Adrenal gland (tissue), 12 donors: Measurements from ENCODE around the gene NCOA6. TPM values are rescaled to one million over a fixed set of nuclear protein-coding genes. Genes with fewer than 3 reads are reported as not detected.

ENCODE experiments used
- DNase-seq, 7 donors: peaks; one replicate each; pipeline ENCODE4 v3.0.0-alpha.2; 2019 to 2020
- H3K27ac ChIP-seq, 5 donors: fragments of 200-600 bp; sonication (generic) in 4 of 5; 1 replicate in 3 of 5; 2 replicates in 2 of 5; pipeline versions ENCODE4 v1.5.1 to v1.8.0; 2016 to 2020; ENCODE audit warnings: mild to moderate bottlenecking in 1 of 5
- H3K27me3 ChIP-seq: fragments of 200-600 bp; 2 replicates; pipeline ENCODE4 v1.8.0; 2021
- H3K36me3 ChIP-seq, 2 donors: fragments of 200-600 bp; replicated peaks in 1 of 2; 1 replicate in 1 of 2; 2 replicates in 1 of 2; pipeline versions ENCODE4 v1.5.1 to v1.8.0; 2018 to 2022
- H3K4me1 ChIP-seq, 2 donors: fragments of 200-600 bp; replicated peaks in 1 of 2; 1 replicate in 1 of 2; 2 replicates in 1 of 2; pipeline versions ENCODE4 v1.5.1 to v1.8.0; 2018 to 2021
- H3K4me3 ChIP-seq, 4 donors: fragments of 200-600 bp; sonication (generic) in 3 of 4; one replicate each; pipeline ENCODE4 v1.5.1; 2016 to 2018
- H3K9me3 ChIP-seq, 3 donors: fragments of 200-600 bp; sonication (generic) in 1 of 3; replicated peaks in 1 of 3; 1 replicate in 2 of 3; 2 replicates in 1 of 3; pipeline versions ENCODE4 v1.5.1 to v1.8.0; 2016 to 2021
- CTCF ChIP-seq, 6 experiments: fragments of 450-650 bp in 4 of 6; fragments of 200-600 bp in 2 of 6; sonication (generic) in 1 of 6; IDR thresholded peaks; 1 replicate in 5 of 6; 2 replicates in 1 of 6; pipeline versions ENCODE4 v1.5.1 to v1.8.0; 2016 to 2021; ENCODE audit warnings: antibody characterized with exemption in 6 of 6, mild to moderate bottlenecking in 2 of 6, moderate library complexity in 1 of 6
- POLR2A ChIP-seq, 2 donors: fragments of 450-650 bp; IDR thresholded peaks; one replicate each; pipeline ENCODE4 v1.6.1; 2017; ENCODE audit warnings: antibody characterized with exemption in 2 of 2, mild to moderate bottlenecking in 2 of 2, moderate library complexity in 1 of 2
- WGBS, 4 donors: extraction: QIAGEN DNeasy Blood & Tissue Kit in 2 of 4; methylation state at CpG; one replicate each; pipeline versions ENCODE4 v1.1.5 to v1.1.7; 2013 to 2017; 5-methylcytosine and 5-hydroxymethylcytosine counted together
- intact Hi-C, 2 donors: fragments of 100-400 bp; cut with DNase I; formaldehyde crosslinking; loops; one replicate each; pipeline versions ENCODE4 v1.14.1 to v1.15.0; 2022 to 2023
- polyA plus RNA-seq, 3 donors: library from polyadenylated mRNA; stranded (reverse); fragments of 200-250 nt in 2 of 3; fragments of 350-450 nt in 1 of 3; fragmentation: Illumina TruSeq in 1 of 3; extraction: RNeasy Lipid Tissue Mini Kit (QIAGEN cat#74804) in 1 of 3; gene quantifications; one replicate each; pipeline ENCODE4 v1.2.3, GENCODE V29; 2013 to 2014
- total RNA-seq, 9 donors: library from RNA; depleted of rRNA in 4 of 9; stranded (reverse); fragments of >200 nt in 4 of 9; fragments of 120-200 nt in 1 of 9; fragmentation: NEBNext Ultra II Directional in 1 of 9; extraction: Animal tissue kit (Norgen Biotek cat#: 25700) in 1 of 9; gene quantifications; one replicate each; pipeline versions ENCODE4 v1.1.0 to v1.2.4, GENCODE V29; 2013 to 2023
- donor health status: healthy with polysubstance abuse.
- donor health status: Bipolar disorder and iron deficiency.
- donor health status: DM: yes; HTN: yes; CAD: no.
- donor health status: DM: no; HTN: no; CAD: no.
- donor health status: DM: no; HTN: no; CAD: no.
- donor health status: DM: yes; HTN: yes; CAD: no.

Gene NCOA6
- total and polyA plus RNA-seq, 12 donors = 12.2 to 58.2 (median 21.7) TPM

- Histone ChIP-seq H3K27ac (no peak overlapping the region), H3K27me3 (no peaks in the 10 kb centered on the region), H3K4me3 (no peak overlapping the region), H3K9me3 (no peaks in the 10 kb centered on the region), H3K4me1 (peaks cover 17 to 25% of the 10 kb centered on the region in 2 donors), H3K36me3 (no peaks in the 10 kb centered on the region)
- DNase-seq = no peak
- intact Hi-C loops = loop anchor here (10.0 kb wide), 1 partner anchor 127 kb away; no protein-coding TSS in a partner anchor
- TF ChIP-seq POLR2A (IDR thresholded peaks at IDR 0.05) (no peak), CTCF (IDR thresholded peaks at IDR 0.05) (no peak)
- whole genome bisulfite sequencing, 4 donors = 65 to 75% (median 71%) methylated on average over 4 to 6 of the region's 6 CpGs
Observed at GRCh38 chr20:34701405-34702085, 123.9 kb downstream of the NCOA6 start.

DNA sequence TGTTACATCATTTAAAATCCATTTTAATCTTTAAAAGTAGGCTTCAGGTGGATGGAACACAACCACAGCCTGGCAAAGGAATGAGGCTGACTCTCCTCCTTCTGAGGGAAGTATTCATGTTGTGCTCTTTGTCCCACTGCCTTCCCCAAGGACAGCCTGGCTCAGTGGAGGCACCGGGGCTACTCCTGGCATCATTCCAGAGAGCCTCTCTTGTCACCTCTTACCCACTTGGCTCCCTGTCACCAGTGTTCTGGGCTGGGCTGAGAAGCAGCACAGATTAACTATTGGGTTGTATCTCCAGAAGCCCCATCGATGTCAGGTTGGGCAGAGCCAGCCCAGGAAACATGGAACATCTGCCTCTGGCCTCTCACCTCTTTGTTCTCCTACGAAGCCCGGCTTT is 132.0 kb downstream of the NCOA6 start:
- peak in 4 of 7 donors; percentile 26 to 63 (median 43) for DNase-seq
- H3K4me3 ChIP-seq = no peak overlapping the region
- no peaks in the 10 kb centered on the region for H3K9me3 ChIP-seq
- TF ChIP-seq CTCF (IDR thresholded peaks at IDR 0.05) (no peak), POLR2A (IDR thresholded peaks at IDR 0.05) (no peak)
- H3K27ac ChIP-seq = no peak overlapping the region
- intact Hi-C loops = no loop called here
- WGBS, 4 donors = 20 to 44% (median 34%) methylated on average over 4 of the region's 4 CpGs
- H3K27me3 ChIP-seq = no peaks in the 10 kb centered on the region
- H3K36me3 ChIP-seq = no peaks in the 10 kb centered on the region
- H3K4me1 ChIP-seq = peaks cover 0 to 7% of the 10 kb centered on the region in 2 donors

DNA sequence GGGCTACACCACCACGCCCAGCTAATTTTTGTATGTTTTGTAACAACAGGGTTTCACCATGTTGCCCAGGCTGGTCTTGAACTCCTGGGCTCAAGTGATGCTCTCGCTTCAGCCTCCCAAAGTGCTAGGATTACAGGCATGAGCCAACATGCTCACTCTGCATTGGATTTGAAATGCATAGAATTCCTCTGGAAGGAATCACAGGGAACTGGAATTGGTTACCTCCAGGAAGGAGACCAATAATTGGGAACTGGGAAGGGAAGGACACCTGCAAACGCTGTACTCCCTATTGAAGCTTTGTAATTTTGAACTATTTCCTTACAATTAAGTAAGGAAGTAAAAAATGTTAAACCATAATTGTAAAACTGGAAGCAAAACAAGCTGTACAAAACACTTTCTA is 133.6 kb downstream of the NCOA6 start:
- TF ChIP-seq CTCF (IDR thresholded peaks at IDR 0.05) (no peak), POLR2A (IDR thresholded peaks at IDR 0.05) (no peak)
- Histone ChIP-seq H3K4me3 (no peak overlapping the region), H3K27me3 (no peaks in the 10 kb centered on the region), H3K36me3 (no peaks in the 10 kb centered on the region), H3K4me1 (peaks cover 0 to 7% of the 10 kb centered on the region in 2 donors), H3K9me3 (no peaks in the 10 kb centered on the region), H3K27ac (no peak overlapping the region)
- intact Hi-C loops = no loop called here
- WGBS, 4 donors = 81 to 92% (median 85%) methylated on average over 3 of the region's 3 CpGs
- DNase-seq = no peak

- 52 to 70% (median 62%) methylated on average over 2 of the region's 2 CpGs for WGBS, 4 donors
- no peak for DNase-seq
- intact Hi-C loops = no loop called here
- H3K27ac ChIP-seq = peak overlapping the region in 1 of 5 donors; percentile 20
- H3K27me3 ChIP-seq = no peaks in the 10 kb centered on the region
- peaks cover 0 to 7% of the 10 kb centered on the region in 2 donors for H3K4me1 ChIP-seq
- H3K36me3 ChIP-seq = no peaks in the 10 kb centered on the region
- no peak overlapping the region for H3K4me3 ChIP-seq
- H3K9me3 ChIP-seq = no peaks in the 10 kb centered on the region
- no peak for TF ChIP-seq CTCF (IDR thresholded peaks at IDR 0.05)
- TF ChIP-seq POLR2A (IDR thresholded peaks at IDR 0.05) = no peak
Observed at GRCh38 chr20:34689486-34689885, 136.0 kb downstream of the NCOA6 start.
